ENCODE results near the gene ZMAT3. TPM values are rescaled to one million over a fixed set of nuclear protein-coding genes. Genes with fewer than 3 reads are reported as not detected.

The ZMAT3 gene
- total RNA-seq, 4 donors from 2014 or later, result 8.3 to 11.7 (median 10.0) TPM

DNA sequence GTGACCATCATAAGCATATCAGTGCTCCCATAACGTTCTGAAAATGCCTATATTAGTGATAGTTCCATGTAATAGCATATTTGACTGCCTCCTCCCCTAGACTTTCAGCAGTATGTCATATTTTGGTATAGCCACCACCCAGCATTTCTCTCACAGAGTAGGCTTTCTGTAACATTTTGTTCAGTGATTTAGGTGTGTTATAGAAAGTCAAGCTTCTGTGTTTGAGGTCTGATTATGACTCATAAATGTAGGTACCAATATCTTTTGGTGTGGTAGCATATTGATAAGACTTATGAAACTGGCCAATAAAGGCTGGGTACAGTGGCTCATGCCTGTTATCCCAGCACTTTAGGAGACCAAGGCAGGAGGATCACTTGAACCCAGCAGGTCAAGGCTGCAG lies 34.3 kb upstream of the ZMAT3 start:
- Histone ChIP-seq H3K36me3 (no peaks in the 10 kb centered on the region), H3K27ac (no peak overlapping the region), H3K27me3 (no peaks in the 10 kb centered on the region), H3K9me3 (no peaks in the 10 kb centered on the region), H3K4me1 (no peaks in the 10 kb centered on the region), H3K4me3 (no peak overlapping the region)
- TF ChIP-seq, protein P1, sequence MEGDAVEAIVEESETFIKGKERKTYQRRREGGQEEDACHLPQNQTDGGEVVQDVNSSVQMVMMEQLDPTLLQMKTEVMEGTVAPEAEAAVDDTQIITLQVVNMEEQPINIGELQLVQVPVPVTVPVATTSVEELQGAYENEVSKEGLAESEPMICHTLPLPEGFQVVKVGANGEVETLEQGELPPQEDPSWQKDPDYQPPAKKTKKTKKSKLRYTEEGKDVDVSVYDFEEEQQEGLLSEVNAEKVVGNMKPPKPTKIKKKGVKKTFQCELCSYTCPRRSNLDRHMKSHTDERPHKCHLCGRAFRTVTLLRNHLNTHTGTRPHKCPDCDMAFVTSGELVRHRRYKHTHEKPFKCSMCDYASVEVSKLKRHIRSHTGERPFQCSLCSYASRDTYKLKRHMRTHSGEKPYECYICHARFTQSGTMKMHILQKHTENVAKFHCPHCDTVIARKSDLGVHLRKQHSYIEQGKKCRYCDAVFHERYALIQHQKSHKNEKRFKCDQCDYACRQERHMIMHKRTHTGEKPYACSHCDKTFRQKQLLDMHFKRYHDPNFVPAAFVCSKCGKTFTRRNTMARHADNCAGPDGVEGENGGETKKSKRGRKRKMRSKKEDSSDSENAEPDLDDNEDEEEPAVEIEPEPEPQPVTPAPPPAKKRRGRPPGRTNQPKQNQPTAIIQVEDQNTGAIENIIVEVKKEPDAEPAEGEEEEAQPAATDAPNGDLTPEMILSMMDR (IDR thresholded peaks at IDR 0.05), result no peak
- TF ChIP-seq POLR2A (IDR thresholded peaks at IDR 0.05), result no peak
- DNase-seq, result no peak

DNA sequence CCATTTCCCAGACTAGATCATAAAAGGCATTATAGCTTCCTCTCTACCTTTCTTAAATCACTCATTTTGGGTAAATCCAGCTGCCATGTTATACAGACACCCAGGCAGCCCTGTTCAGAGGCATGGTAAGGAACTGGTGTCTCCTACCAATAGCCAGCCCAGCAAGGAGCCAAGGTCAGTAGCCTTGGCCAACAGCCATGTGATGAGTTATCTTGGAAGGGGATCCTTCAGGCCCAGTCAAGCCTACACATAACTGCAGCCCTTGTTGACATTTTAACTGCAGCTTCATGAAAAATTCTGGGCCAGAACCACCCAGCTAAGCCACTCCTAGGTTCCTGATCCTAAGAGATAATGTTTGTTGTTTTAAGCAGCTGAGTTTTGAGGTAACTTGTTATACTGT lies 29.0 kb upstream of the ZMAT3 start:
- TF ChIP-seq, protein P1 (IDR thresholded peaks at IDR 0.05), result no peak
- TF ChIP-seq POLR2A (IDR thresholded peaks at IDR 0.05), result no peak
- Histone ChIP-seq H3K36me3 (no peaks in the 10 kb centered on the region), H3K4me1 (no peaks in the 10 kb centered on the region), H3K27ac (no peak overlapping the region), H3K4me3 (no peak overlapping the region), H3K27me3 (no peaks in the 10 kb centered on the region), H3K9me3 (no peaks in the 10 kb centered on the region)
- DNase-seq, result no peak

GRCh38 chr3:179098388-179099077 lies 26.9 kb upstream of the ZMAT3 start:
- no peaks in the 10 kb centered on the region for H3K27me3 ChIP-seq
- H3K9me3 ChIP-seq, result no peaks in the 10 kb centered on the region
- H3K27ac ChIP-seq, result no peak overlapping the region
- peak overlapping the region in 1 of 4 donors; percentile 16 for H3K4me3 ChIP-seq
- no peaks in the 10 kb centered on the region for H3K4me1 ChIP-seq
- TF ChIP-seq, protein P1 (IDR thresholded peaks at IDR 0.05), result no peak
- TF ChIP-seq POLR2A (IDR thresholded peaks at IDR 0.05), result no peak
- DNase-seq, result no peak
- no peaks in the 10 kb centered on the region for H3K36me3 ChIP-seq

- TF ChIP-seq, protein P1 (IDR thresholded peaks at IDR 0.05), result no peak
- TF ChIP-seq POLR2A (IDR thresholded peaks at IDR 0.05), result no peak
- H3K36me3 ChIP-seq, result no peaks in the 10 kb centered on the region
These were observed 22.2 kb upstream of the ZMAT3 start for GRCh38 chr3:179093807-179094206.

GRCh38 chr3:179091113-179091512 lies 19.5 kb upstream of the ZMAT3 start:
- Histone ChIP-seq H3K27ac (no peak overlapping the region), H3K9me3 (no peaks in the 10 kb centered on the region), H3K27me3 (no peaks in the 10 kb centered on the region), H3K4me3 (no peak overlapping the region), H3K36me3 (no peaks in the 10 kb centered on the region), H3K4me1 (no peaks in the 10 kb centered on the region)
- no peak for DNase-seq
- TF ChIP-seq POLR2A (IDR thresholded peaks at IDR 0.05), result no peak
- TF ChIP-seq, protein P1 (IDR thresholded peaks at IDR 0.05), result no peak

More at GRCh38 chr3:179093807-179094206, 22.2 kb upstream of the ZMAT3 start:
- no peaks in the 10 kb centered on the region for H3K9me3 ChIP-seq
- no peaks in the 10 kb centered on the region for H3K4me1 ChIP-seq
- H3K4me3 ChIP-seq, result no peak overlapping the region
- DNase-seq, result no peak
- no peaks in the 10 kb centered on the region for H3K27me3 ChIP-seq
- H3K27ac ChIP-seq, result no peak overlapping the region

Measured in Peyer's patch (tissue), 4 donors.